Hematopoietic multipotent progenitor cell (in vitro differentiated cells): Measurements from ENCODE around the gene CDH16. TPM values are rescaled to one million over a fixed set of nuclear protein-coding genes. Genes with fewer than 3 reads are reported as not detected.
A peak's percentile ranks its signal among the peaks of the same experiment; 100 is the strongest.
"Not testable (repeated sequence)": the region's sequence is repeated elsewhere in the genome, so short reads cannot be mapped to it uniquely, and the experiment has no call there.

Experiments
- DNase-seq, 3 donors: peaks; one replicate each; pipeline ENCODE4 v3.0.0-alpha.2; 2011 to 2015; ENCODE audit warnings: low read depth in 2 of 3, low spot score in 2 of 3
- total RNA-seq: library from RNA; depleted of rRNA; stranded (reverse); fragments of >200 nt; gene quantifications from one replicate; pipeline ENCODE4 v1.2.3, GENCODE V29; 2012

CDH16 gene
- total RNA-seq, 1 donor = not detected

DNA sequence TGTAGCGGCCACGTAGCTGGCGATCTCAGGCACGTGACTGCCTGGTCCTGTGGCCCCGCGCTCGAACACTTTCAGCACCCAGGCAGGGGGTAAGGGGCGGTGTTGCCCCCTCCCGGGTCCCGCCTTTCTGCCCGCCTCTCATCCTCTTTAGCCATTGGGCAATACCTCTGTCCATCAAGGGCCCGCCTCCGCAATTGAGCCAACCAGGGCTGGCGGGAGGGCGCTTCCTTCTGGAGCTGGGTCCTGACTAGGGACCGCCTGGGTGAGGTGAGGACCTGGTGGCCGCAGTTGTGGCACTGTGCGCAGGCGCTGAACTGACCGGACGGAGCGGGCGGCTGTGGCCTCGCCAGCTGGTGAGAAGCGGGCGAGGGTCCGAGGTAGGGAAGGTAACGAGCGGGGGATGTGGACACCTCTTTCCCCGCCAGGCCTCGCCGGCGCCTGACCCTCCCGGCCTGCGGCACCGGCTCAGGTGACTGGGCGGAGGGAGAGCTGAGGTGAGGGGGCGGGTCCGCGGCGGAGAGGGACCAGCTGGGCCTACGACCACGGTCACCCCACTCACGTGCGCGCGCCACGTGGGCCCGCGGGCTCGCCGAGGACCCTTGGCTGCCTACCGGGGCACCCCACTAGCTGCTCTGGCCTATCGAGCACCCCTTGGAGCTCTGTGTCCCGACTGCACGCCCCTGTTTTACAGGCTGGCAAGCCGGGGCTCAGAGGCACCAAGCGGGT lies 38.2 kb downstream of the CDH16 start, which contains the start of gene PDP2:
TSS of gene PDP2 (plus strand) at position 228 of the 726 bp plus-strand sequence. CDS start 3,770 bp downstream, outside the sequence.
- DNase-seq = peak; percentile 74 to 94 (median 91)

GRCh38 chr16:66878067-66878466 lies 40.6 kb downstream of the CDH16 start:
- peak in 2 of 3 donors; percentile 56 to 62 for DNase-seq

- DNase-seq = peak in 1 of 3 donors; percentile 20
These were observed 44.5 kb downstream of the CDH16 start for GRCh38 chr16:66874079-66874775.

- DNase-seq = no peak
These were observed 45.0 kb downstream of the CDH16 start for GRCh38 chr16:66873685-66874055.

DNA sequence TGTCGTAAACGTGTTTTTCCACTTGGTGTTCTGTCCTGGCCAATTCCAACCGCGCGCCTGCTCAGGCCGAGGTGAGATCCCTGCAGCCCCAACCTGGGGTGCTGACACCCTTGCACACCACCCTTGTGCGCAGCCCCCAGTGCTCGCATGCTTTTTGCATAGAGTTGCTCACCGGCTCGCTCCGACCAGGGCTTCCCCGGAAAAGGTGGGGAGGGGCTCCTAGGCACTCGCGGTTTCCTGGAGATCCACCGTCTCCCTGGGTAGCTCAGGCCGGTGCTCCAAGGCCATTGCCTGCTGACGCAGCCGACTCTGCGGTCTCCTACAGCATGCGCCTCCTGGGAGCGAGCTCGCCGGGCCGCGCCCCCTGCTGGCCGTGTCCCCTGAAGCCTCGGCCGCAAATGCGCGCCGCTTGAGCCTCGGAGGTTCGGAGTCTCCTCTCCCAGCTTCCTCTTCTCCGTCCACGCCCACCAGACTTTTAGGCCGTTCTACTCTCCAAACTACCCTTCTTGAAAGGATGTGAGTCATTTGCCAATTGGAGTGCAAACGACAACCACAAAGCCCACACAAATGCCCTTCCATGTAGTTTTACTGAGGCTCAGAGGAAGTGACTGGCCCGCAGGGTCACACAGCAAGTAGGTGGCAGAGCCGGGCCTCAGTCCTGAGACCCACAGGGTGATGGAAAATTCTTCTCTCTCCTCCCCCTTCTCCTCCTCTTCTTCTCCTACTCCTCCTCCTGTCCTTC lies 45.6 kb downstream of the CDH16 start:
- peak; percentile 74 to 100 (median 99) for DNase-seq

DNA sequence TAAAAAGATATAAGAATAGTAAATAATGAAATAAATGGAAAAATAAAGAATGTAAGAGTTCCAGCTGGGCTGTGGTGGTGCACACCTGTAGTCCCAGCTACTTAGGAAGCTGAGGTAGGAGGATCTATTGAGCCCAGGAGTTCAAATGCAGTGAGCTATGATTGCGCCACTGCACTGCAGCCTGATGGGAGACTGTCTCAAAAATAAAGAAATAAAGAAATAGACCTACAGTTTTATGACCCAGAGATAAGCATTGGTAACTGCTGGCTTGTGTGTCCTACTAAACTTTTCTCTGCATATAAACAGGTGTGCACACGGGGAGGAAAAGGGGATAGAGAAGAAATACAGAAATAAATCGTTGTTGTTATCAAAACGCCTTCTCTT lies 46.1 kb downstream of the CDH16 start:
- no peak for DNase-seq

- no peak for DNase-seq
These were observed 46.8 kb downstream of the CDH16 start for GRCh38 chr16:66871840-66872239.

DNA sequence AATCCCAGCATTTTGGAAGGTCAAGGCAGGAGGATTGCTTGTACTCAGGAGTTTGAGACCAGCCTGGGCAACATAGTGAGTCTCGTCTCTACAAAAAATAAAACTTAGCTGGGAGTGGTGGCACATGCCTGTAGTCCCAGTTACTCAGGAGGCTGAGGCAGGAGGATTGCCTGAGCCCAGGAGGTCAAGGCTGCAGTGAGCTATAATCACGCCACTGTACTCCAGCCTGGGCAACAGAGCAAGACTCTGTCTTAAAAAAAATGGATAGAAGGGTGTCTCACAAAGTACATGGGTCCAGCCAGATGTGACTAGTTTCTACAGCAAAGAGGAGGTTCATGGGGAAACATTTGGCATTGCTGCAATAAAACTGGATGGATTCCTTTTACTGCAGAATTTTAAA lies 47.3 kb downstream of the CDH16 start:
- DNase-seq = not testable (repeated sequence)

- DNase-seq = no peak
These were observed 49.3 kb downstream of the CDH16 start for GRCh38 chr16:66869424-66869823.

- no peak for DNase-seq
These were observed 55.0 kb downstream of the CDH16 start for GRCh38 chr16:66863707-66864106.

DNA sequence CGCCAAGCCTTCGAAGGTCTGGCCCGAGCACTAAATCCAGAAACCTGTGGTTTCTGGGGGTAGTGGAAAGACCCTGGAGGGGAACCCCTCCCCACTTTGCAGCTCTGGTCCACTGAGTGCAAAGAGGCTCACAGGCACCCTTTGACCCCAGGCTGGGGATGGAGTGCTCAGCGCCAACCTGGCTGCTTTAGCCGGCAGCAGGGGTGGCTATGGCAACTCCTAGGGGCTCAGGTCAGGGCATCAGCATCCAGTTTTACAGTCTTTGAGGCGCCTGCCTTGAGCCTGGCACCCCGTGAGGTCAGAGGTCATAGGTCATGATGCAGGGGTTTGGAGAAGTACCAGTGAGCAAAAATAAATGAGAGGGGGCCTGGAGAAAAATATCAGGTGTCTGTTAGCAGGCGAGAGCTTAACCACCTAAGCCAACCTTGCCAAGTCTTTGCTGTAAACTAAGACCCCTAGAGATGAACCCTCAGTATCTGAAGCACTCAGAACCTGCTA lies 56.6 kb downstream of the CDH16 start:
- DNase-seq = no peak

DNA sequence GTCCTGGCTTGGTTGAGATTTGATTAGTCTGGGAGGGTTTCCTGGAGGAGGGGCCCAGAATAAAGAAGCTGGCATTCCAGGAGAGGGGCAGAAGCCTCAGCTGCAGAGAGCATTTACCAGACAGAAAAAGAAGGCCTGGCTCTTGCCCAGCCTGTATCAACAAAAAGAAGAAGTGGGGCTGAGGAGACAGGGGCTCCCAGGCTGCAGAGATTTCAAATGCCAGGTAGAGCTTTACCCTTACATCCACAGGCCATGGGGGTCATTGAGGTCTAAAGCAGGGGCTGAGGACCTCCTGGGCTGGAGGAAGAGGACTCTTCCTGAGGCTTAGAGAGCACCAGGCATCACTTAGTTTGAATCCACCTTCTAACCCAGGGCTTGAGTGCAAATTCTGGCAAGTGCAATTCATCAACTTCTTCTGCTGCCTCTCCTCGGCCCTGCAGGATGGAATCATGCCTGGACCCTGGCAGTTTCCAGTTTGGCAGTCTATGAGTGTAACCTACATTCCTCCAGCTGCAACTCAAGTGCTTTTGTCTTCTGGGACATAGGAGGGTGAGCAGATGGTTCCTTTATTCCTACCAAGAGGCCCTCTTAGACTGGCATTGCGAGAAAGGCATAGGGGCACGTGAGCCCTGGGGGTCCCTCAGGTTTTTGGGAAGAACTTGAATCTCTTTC lies 59.2 kb downstream of the CDH16 start:
- DNase-seq = no peak

- no peak for DNase-seq
These were observed 59.8 kb downstream of the CDH16 start for GRCh38 chr16:66858740-66859396.

Other genes with a start within 250 kb of the CDH16 start
- gene CMTM4, start 222.1 kb downstream of the CDH16 start, total RNA-seq = 8.9 TPM
- gene DYNC1LI2, start 167.3 kb downstream of the CDH16 start, total RNA-seq = 37.4 TPM
- gene TERB1, start 117.3 kb downstream of the CDH16 start, total RNA-seq = not detected
- 17.2 TPM for gene NAE1, start 87.9 kb downstream of the CDH16 start, total RNA-seq
- under 0.01 TPM for gene CA7, start 74.5 kb downstream of the CDH16 start, total RNA-seq
- 5.4 TPM for gene PDP2, start 38.4 kb downstream of the CDH16 start, total RNA-seq
- 0.27 TPM for gene RRAD, start 6.7 kb upstream of the CDH16 start, total RNA-seq
- gene CIAO2B, start 15.5 kb upstream of the CDH16 start, total RNA-seq = 107 TPM
- 48.2 TPM for gene CES2, start 16.6 kb upstream of the CDH16 start, total RNA-seq
- gene CES3, start 42.4 kb upstream of the CDH16 start, total RNA-seq = 4.6 TPM
- 8.1 TPM for gene CES4A, start 69.7 kb upstream of the CDH16 start, total RNA-seq
- gene CBFB, start 110.3 kb upstream of the CDH16 start, total RNA-seq = 55.7 TPM
- 21.0 TPM for gene PHAF1, start 191.1 kb upstream of the CDH16 start, total RNA-seq
- gene B3GNT9, start 232.1 kb upstream of the CDH16 start, total RNA-seq = 9.2 TPM
- gene TRADD, start 241.0 kb upstream of the CDH16 start, total RNA-seq = 29.6 TPM
- 14.8 TPM for gene FBXL8, start 241.1 kb upstream of the CDH16 start, total RNA-seq
- gene HSF4, start 245.9 kb upstream of the CDH16 start, total RNA-seq = 1.3 TPM